Transverse colon (tissue), 4 donors: ENCODE data around the gene TRPV3.

ENCODE experiments used
- CTCF ChIP-seq, 5 experiments: fragments of 200-600 bp in 3 of 5; fragments of 450-650 bp in 2 of 5; sonication (generic) in 3 of 5; IDR thresholded peaks; 1 replicate in 2 of 5; 2 replicates in 3 of 5; pipeline ENCODE4 v1.5.1; 2016 to 2017; ENCODE audit warnings: antibody characterized with exemption in 5 of 5, inconsistent platforms in 3 of 5, mild to moderate bottlenecking in 2 of 5, moderate library complexity in 1 of 5
- EP300 ChIP-seq: sonication (generic); formaldehyde crosslinking; IDR thresholded peaks from one replicate; pipeline ENCODE4 v1.6.1; 2017; ENCODE audit warnings: antibody characterized with exemption, low read depth
- POLR2A ChIP-seq: fragments of 450-650 bp; IDR thresholded peaks from one replicate; pipeline ENCODE4 v1.6.1; 2016; ENCODE audit warnings: antibody characterized with exemption, mild to moderate bottlenecking, moderate library complexity
- POLR2AphosphoS5 ChIP-seq, 3 donors: sonication (generic); formaldehyde crosslinking; IDR thresholded peaks; one replicate each; pipeline ENCODE4 v1.6.1; 2016; ENCODE audit warnings: antibody characterized with exemption in 3 of 3

DNA sequence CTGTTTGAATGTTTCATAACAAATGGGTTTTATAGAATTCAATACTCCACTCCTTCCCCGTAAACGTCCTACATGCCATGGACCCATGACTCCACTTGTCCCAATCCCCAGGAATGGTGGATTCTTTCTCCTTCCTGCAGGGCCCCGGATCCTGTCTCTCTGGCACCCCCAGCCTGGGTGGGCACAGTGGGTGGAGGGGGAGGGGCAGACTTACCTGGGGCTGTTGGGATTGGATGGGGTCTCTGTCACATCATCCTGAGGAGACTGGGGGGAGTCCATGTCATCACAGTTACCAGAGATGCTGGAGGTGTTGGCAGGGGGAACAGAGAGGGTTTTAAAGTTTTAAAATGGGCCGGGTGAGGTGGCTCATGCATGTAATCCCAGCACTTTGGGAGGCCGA, 13.2 kb downstream of the TRPV3 start:
- TF ChIP-seq POLR2A: no peak
- no peak for TF ChIP-seq CTCF (IDR thresholded peaks at IDR 0.05)
- no peak for TF ChIP-seq EP300
- TF ChIP-seq POLR2AphosphoS5 (IDR thresholded peaks at IDR 0.05): no peak
